ENCODE results near the gene NRARP. TPM values are rescaled to one million over a fixed set of nuclear protein-coding genes. Genes with fewer than 3 reads are reported as not detected.

NRARP gene
- total RNA-seq, 2 experiments from 2014 or later: 0.96 to 1.4 TPM

DNA sequence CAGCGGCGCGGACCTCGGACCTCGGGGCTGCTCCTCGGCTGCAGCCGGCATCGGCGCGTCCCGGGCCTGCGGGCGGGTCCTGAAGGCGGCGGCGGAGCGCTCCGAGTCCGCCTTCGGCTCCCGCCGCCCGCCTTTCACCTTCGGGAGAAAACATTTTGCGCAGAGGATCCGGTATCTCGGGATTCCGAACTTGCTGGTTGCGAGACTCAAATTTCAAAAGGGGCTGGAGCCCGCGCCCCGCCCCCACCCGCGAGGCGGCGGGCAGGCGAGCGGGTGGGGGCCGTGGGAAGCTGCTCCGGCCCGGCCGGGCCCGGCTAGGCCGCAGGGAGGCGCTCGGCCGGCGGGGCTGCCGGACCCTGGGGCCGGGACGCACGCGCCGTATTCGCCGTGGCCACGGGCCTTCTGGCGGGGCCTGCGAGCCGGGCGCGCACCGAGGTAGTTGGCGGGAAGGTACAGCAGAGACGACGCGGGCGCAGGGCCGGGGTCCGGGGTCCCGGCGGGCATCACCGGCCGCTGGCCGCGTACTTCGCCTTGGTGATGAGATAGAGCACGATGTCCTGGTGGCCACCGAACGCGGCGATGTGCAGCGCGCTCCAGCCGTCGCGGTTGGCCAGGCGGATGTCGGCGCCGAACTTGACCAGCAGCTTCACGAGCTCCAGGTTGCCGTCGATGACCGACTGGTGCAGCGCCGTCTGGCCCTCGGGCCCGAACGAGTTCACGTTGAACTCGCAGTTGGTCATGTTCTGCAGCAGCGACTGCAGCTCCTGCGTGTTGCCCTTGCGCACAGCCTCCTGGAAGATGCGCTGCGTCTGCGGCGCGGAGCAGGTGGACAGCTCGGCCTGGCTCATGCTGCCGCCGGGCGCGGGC lies 757 bp downstream of the NRARP start:
- intact Hi-C loops (cut with DNase I, micrococcal nuclease): loop anchor here in 1 of 2 experiments (5.0 kb wide), 1 partner anchor 161 kb away; no protein-coding TSS in a partner anchor
- peaks cover 0 to 13% of the 10 kb centered on the region in 2 experiments for H3K9me3 ChIP-seq (ENCODE audit: control insufficient read depth in 1 of 2, insufficient read depth in 1 of 2, low read length in 2 of 2)
- no peaks in the 10 kb centered on the region for H3K36me3 ChIP-seq (ENCODE audit: insufficient read depth, low read length)
- no peaks in the 10 kb centered on the region for H3K9me3 Mint-ChIP-seq
- POLR2A ChIA-PET: interaction anchor here (0.7 to 2.2 kb wide), 9 partner anchors 12 to 215 kb away, joined by 3 to 11 read pairs (median 5); partner anchors contain the start of genes EXD3, MAN1B1, NELFB and NOXA1
- H3K4me1 Mint-ChIP-seq (ENCODE audit: low read depth): peaks cover 11% of the 10 kb centered on the region
- peaks cover 42% of the 10 kb centered on the region for H3K4me1 ChIP-seq (ENCODE audit: insufficient read depth, low read length)
- TF ChIP-seq, protein P1, sequence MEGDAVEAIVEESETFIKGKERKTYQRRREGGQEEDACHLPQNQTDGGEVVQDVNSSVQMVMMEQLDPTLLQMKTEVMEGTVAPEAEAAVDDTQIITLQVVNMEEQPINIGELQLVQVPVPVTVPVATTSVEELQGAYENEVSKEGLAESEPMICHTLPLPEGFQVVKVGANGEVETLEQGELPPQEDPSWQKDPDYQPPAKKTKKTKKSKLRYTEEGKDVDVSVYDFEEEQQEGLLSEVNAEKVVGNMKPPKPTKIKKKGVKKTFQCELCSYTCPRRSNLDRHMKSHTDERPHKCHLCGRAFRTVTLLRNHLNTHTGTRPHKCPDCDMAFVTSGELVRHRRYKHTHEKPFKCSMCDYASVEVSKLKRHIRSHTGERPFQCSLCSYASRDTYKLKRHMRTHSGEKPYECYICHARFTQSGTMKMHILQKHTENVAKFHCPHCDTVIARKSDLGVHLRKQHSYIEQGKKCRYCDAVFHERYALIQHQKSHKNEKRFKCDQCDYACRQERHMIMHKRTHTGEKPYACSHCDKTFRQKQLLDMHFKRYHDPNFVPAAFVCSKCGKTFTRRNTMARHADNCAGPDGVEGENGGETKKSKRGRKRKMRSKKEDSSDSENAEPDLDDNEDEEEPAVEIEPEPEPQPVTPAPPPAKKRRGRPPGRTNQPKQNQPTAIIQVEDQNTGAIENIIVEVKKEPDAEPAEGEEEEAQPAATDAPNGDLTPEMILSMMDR (IDR thresholded peaks at IDR 0.05): no peak
- H3K36me3 Mint-ChIP-seq (ENCODE audit: low read depth): no peaks in the 10 kb centered on the region
- H3K27me3 ChIP-seq (ENCODE audit: control insufficient read depth in 1 of 2, insufficient read depth in 2 of 2, low read length in 2 of 2): peaks cover 39 to 47% of the 10 kb centered on the region in 2 experiments
- peak overlapping the region; percentile 48 for H3K4me3 Mint-ChIP-seq
- peak in 3 of 14 experiments; percentile 38 to 62 (median 55) for DNase-seq
- peak overlapping the region; percentile 51 for H3K4me3 ChIP-seq (ENCODE audit: low read length)
- H3K27ac ChIP-seq (ENCODE audit: low read depth in 1 of 2, low read length in 2 of 2): no peak overlapping the region
- no peak overlapping the region for H3K27ac Mint-ChIP-seq
- peak; percentile 13 for ATAC-seq (ENCODE audit: poor library complexity)
- CTCF ChIA-PET: interaction anchor here (0.6 to 1.7 kb wide), 8 partner anchors 10 to 215 kb away, joined by 3 to 5 read pairs (median 3); partner anchors contain the start of gene MAN1B1
- peaks cover 21% of the 10 kb centered on the region for H3K27me3 Mint-ChIP-seq

DNA sequence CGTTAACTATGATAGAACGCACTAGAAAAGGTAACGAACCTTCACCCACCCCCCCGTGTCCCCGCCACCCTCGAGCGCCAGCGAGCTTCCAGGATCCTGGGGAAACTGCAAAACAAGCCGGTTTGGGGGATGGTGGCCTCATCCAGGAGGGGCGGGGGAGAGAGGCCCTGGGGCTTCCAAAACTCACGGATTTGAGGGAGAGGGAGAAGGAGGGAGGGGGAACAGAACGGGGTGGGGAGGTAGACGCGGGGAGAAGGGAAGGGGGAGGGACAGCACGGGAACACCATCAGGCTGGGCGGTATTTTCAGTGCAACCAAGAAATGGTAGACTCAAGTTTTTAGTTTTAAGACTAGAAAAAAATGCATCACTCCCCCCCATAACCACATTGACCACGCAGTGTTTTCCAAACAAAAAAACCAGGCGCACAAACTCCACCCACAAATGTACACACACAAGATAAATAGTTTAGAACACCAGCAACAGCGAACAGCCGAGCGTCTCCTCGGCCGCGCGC lies 1.4 kb downstream of the NRARP start:
- ChIA-PET CTCF (no interaction called here), POLR2A (interaction anchor here (1.9 kb wide), 1 partner anchor 122 kb away, joined by 7 read pairs; the partner anchor contains the start of genes EXD3 and NOXA1)
- Histone ChIP-seq H3K4me3 (ENCODE audit: low read length) (no peak overlapping the region), H3K9me3 (ENCODE audit: control insufficient read depth in 1 of 2, insufficient read depth in 1 of 2, low read length in 2 of 2) (peaks cover 0 to 16% of the 10 kb centered on the region in 2 experiments), H3K27me3 (ENCODE audit: control insufficient read depth in 1 of 2, insufficient read depth in 2 of 2, low read length in 2 of 2) (peaks cover 42 to 50% of the 10 kb centered on the region in 2 experiments), H3K27ac (ENCODE audit: low read depth in 1 of 2, low read length in 2 of 2) (no peak overlapping the region), H3K36me3 (ENCODE audit: insufficient read depth, low read length) (no peaks in the 10 kb centered on the region), H3K4me1 (ENCODE audit: insufficient read depth, low read length) (peaks cover 39% of the 10 kb centered on the region)
- intact Hi-C loops (cut with DNase I, micrococcal nuclease): loop anchor here in 1 of 2 experiments (5.0 kb wide), 1 partner anchor 162 kb away; no protein-coding TSS in a partner anchor
- DNase-seq: no peak
- H3K36me3 Mint-ChIP-seq (ENCODE audit: low read depth): no peaks in the 10 kb centered on the region
- no peak overlapping the region for H3K27ac Mint-ChIP-seq
- H3K27me3 Mint-ChIP-seq: peaks cover 21% of the 10 kb centered on the region
- no peak for ATAC-seq (ENCODE audit: poor library complexity)
- no peaks in the 10 kb centered on the region for H3K9me3 Mint-ChIP-seq
- TF ChIP-seq, protein P1 (IDR thresholded peaks at IDR 0.05): no peak
- peaks cover 10% of the 10 kb centered on the region for H3K4me1 Mint-ChIP-seq (ENCODE audit: low read depth)
- peak overlapping the region; percentile 82 for H3K4me3 Mint-ChIP-seq

DNA sequence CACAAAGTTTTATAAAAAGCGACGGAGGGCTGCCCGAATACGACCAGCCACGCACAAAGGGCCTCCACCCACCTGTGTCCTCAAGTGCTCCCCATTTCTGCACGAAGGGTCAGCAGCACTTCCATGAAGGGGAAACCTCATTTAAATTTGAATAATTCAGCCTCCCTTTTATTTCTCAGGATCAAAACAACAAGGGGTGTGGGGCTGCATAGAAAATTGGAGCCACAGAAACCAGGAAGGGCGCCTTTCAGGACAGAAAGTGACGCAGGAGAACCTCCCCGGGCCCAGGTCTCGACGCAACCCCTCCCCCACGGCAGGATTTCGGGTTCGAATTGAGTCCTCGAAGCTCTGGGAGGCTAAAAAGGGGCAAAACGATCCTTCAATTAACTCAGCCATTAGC lies 2.1 kb downstream of the NRARP start:
- ChIA-PET CTCF (no interaction called here), POLR2A (no interaction called here)
- H3K4me1 ChIP-seq (ENCODE audit: insufficient read depth, low read length): peaks cover 35% of the 10 kb centered on the region
- DNase-seq (no peak), ATAC-seq (ENCODE audit: poor library complexity) (no peak)
- H3K9me3 ChIP-seq (ENCODE audit: control insufficient read depth in 1 of 2, insufficient read depth in 1 of 2, low read length in 2 of 2): peaks cover 0 to 19% of the 10 kb centered on the region in 2 experiments
- no peaks in the 10 kb centered on the region for H3K36me3 Mint-ChIP-seq (ENCODE audit: low read depth)
- no peak overlapping the region for H3K27ac ChIP-seq (ENCODE audit: low read depth in 1 of 2, low read length in 2 of 2)
- no peaks in the 10 kb centered on the region for H3K36me3 ChIP-seq (ENCODE audit: insufficient read depth, low read length)
- TF ChIP-seq, protein P1 (IDR thresholded peaks at IDR 0.05): no peak
- H3K4me3 Mint-ChIP-seq: peak overlapping the region; percentile 51
- intact Hi-C loops (cut with DNase I, micrococcal nuclease): loop anchor here in 1 of 2 experiments (5.0 kb wide), 2 partner anchors 147 to 162 kb away; no protein-coding TSS in a partner anchor
- H3K4me3 ChIP-seq (ENCODE audit: low read length): no peak overlapping the region
- H3K27ac Mint-ChIP-seq: no peak overlapping the region
- peaks cover 45 to 53% of the 10 kb centered on the region in 2 experiments for H3K27me3 ChIP-seq (ENCODE audit: control insufficient read depth in 1 of 2, insufficient read depth in 2 of 2, low read length in 2 of 2)
- peaks cover 5% of the 10 kb centered on the region for H3K4me1 Mint-ChIP-seq (ENCODE audit: low read depth)
- H3K27me3 Mint-ChIP-seq: peaks cover 23% of the 10 kb centered on the region
- no peaks in the 10 kb centered on the region for H3K9me3 Mint-ChIP-seq
